ENCODE data around the gene CLCNKB. TPM values are rescaled to one million over a fixed set of nuclear protein-coding genes. Genes with fewer than 3 reads are reported as not detected.

Gene CLCNKB
- total and polyA plus RNA-seq, 2 of the 4 experiments (the other 2 are of a cell fraction), result 0.09 TPM; not detected in 1

DNA sequence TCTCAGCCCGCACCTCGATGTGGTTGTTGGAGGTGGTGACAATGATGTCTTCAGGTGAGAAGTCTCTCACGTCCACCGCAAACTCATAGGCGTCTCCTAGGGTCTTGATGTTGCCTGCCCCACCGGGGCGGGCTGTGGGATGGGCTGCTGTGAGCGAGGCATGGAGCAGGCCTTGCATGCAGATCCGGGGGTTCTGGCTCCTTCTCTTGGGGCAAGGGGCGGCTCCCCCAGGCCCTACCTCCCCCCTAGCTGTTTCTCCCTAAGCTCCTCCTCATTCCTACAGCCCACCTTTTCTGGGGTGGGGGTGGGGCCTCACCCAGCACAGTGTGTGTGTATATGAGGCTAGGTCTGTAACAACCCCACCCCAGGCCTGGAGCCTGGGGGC lies 26.5 kb upstream of the CLCNKB start:
- DNase-seq (no peak), ATAC-seq (ENCODE audit: low read depth) (no peak)
- Histone ChIP-seq H3K36me3 (ENCODE audit: control insufficient read depth, insufficient read depth, low read length) (no peaks in the 10 kb centered on the region), H3K9me3 (ENCODE audit: control insufficient read depth, insufficient read depth, low read length) (no peaks in the 10 kb centered on the region), H2AFZ (replicated peaks; ENCODE audit: low read length, poor library complexity) (peak overlapping the region; percentile 94), H3K27me3 (ENCODE audit: control insufficient read depth, insufficient read depth, low read length) (no peaks in the 10 kb centered on the region), H4K20me1 (ENCODE audit: insufficient read depth, low read length) (no peaks in the 10 kb centered on the region), H2BK20ac (ENCODE audit: low read depth, low read length) (no peak overlapping the region), H2BK120ac (ENCODE audit: low read depth, low read length) (no peak overlapping the region), H2BK5ac (ENCODE audit: low read depth, low read length, poor library complexity, severe bottlenecking) (no peak overlapping the region), H4K5ac (ENCODE audit: low read depth, low read length) (no peak overlapping the region), H2AK5ac (ENCODE audit: low read depth, low read length) (0 out of 2 replicates have a peak overlapping the region, but pooled peaks have one; percentile 48), H3K9me1 (ENCODE audit: insufficient read depth, low read length) (peaks cover 3% of the 10 kb centered on the region), H3K4me2 (ENCODE audit: low read depth, low read length) (no peak overlapping the region), H3K4ac (ENCODE audit: low read depth, low read length) (no peak overlapping the region), H2AK9ac (replicated peaks; ENCODE audit: low read depth, low read length, poor library complexity) (peak overlapping the region; percentile 84), H3K79me1 (ENCODE audit: low read depth in 1 of 2, low read length in 2 of 2) (no peaks in the 10 kb centered on the region), H4K8ac (ENCODE audit: low read depth in 2 of 2, low read length in 2 of 2) (no peak overlapping the region; a peak in 1 of 4 replicates), H3K18ac (ENCODE audit: low read depth, low read length) (no peak overlapping the region), H3K4me1 (ENCODE audit: control insufficient read depth, insufficient read depth, low read length) (peaks cover 31% of the 10 kb centered on the region), H3K9ac (ENCODE audit: low read depth, low read length) (no peak overlapping the region), H3K23ac (ENCODE audit: low read depth, low read length) (no peak overlapping the region), H2BK15ac (ENCODE audit: low read depth, low read length) (no peak overlapping the region), H3K4me3 (ENCODE audit: insufficient read depth, low read depth, low read length) (no peak overlapping the region), H3K14ac (replicated peaks; ENCODE audit: low read depth, low read length) (no peak overlapping the region), H4K91ac (ENCODE audit: insufficient read depth, low read depth, low read length) (no peak overlapping the region), H3K27ac (ENCODE audit: insufficient read depth, low read length) (no peak overlapping the region), H3K56ac (ENCODE audit: extremely low read depth, insufficient read depth, low read length) (no peak overlapping the region)
- no TSS peak for BruUV-seq (replicated peaks)
- WGBS, 2 experiments (ENCODE audit: extremely low coverage in 2 of 2, insufficient read length in 1 of 2), result 60% methylated on average over 2 of the region's 10 CpGs; no CpG with 5 or more reads in 1 of the 2 experiments
- CTCF ChIA-PET, result no interaction called here
- TF ChIP-seq RFX5 (IDR thresholded peaks at IDR 0.05; ENCODE audit: low read depth, low read length) (no peak), MXI1 (IDR thresholded peaks at IDR 0.05; ENCODE audit: borderline replicate concordance, low read depth, low read length) (no peak), FOS (IDR thresholded peaks at IDR 0.05; ENCODE audit: low read depth, low read length) (no peak), NFE2L2 (IDR thresholded peaks at IDR 0.05; ENCODE audit: low read depth, low read length) (no peak), BHLHE40 (IDR thresholded peaks at IDR 0.05; ENCODE audit: low read depth, low read length) (no peak), RAD21 (IDR thresholded peaks at IDR 0.05; ENCODE audit: low read length) (no peak), RCOR1 (IDR thresholded peaks at IDR 0.05; ENCODE audit: insufficient replicate concordance, low read length) (no peak), CHD1 (IDR thresholded peaks at IDR 0.05; ENCODE audit: low read depth, low read length) (no peak), SMC3 (IDR thresholded peaks at IDR 0.05; ENCODE audit: low read depth, low read length) (no peak)
- TF ChIP-seq, protein P1, sequence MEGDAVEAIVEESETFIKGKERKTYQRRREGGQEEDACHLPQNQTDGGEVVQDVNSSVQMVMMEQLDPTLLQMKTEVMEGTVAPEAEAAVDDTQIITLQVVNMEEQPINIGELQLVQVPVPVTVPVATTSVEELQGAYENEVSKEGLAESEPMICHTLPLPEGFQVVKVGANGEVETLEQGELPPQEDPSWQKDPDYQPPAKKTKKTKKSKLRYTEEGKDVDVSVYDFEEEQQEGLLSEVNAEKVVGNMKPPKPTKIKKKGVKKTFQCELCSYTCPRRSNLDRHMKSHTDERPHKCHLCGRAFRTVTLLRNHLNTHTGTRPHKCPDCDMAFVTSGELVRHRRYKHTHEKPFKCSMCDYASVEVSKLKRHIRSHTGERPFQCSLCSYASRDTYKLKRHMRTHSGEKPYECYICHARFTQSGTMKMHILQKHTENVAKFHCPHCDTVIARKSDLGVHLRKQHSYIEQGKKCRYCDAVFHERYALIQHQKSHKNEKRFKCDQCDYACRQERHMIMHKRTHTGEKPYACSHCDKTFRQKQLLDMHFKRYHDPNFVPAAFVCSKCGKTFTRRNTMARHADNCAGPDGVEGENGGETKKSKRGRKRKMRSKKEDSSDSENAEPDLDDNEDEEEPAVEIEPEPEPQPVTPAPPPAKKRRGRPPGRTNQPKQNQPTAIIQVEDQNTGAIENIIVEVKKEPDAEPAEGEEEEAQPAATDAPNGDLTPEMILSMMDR (conservative IDR thresholded peaks at IDR 0.05; ENCODE audit: low read depth, low read length), result no peak
- TF ChIP-seq, protein P2, sequence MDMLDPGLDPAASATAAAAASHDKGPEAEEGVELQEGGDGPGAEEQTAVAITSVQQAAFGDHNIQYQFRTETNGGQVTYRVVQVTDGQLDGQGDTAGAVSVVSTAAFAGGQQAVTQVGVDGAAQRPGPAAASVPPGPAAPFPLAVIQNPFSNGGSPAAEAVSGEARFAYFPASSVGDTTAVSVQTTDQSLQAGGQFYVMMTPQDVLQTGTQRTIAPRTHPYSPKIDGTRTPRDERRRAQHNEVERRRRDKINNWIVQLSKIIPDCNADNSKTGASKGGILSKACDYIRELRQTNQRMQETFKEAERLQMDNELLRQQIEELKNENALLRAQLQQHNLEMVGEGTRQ (IDR thresholded peaks at IDR 0.05; ENCODE audit: low read depth, low read length), result no peak
- POLR2A ChIA-PET (ENCODE audit: unreplicated experiment), result no interaction called here
- intact Hi-C loops (cut with micrococcal nuclease) (no loop called here), dilution Hi-C loops (cut with HindIII; ENCODE audit: low sequenced_read_pairs, unreplicated experiment) (no loop called here), in situ Hi-C loops (cut with MboI; ENCODE audit: low sequenced_read_pairs) (no loop called here)
